Stimulated activated CD4-positive, alpha-beta T cell treated with anti-CD3 and anti-CD28 coated beads, Interleukin-1b, Interleukin-23, amount 100 ng/mL, for 1 hour (primary cell): ENCODE measurements around the gene LYVE1.

Source experiments
- DNase-seq, 2 donors: peaks; one replicate each; pipeline ENCODE4 v3.0.0-alpha.2; 2020; ENCODE audit warnings: low read depth in 2 of 2

The LYVE1 gene

GRCh38 chr11:10558288-10558687 is 10.2 kb downstream of the LYVE1 start:
- no peak for DNase-seq

GRCh38 chr11:10556590-10556989 is 11.9 kb downstream of the LYVE1 start:
- no peak for DNase-seq

GRCh38 chr11:10551845-10552352 is 16.6 kb downstream of the LYVE1 start:
- no peak for DNase-seq

- DNase-seq = no peak
Measured at GRCh38 chr11:10551290-10551592, 17.2 kb downstream of the LYVE1 start.

GRCh38 chr11:10550503-10551289 is 17.8 kb downstream of the LYVE1 start:
- DNase-seq = no peak

- no peak for DNase-seq
Measured at GRCh38 chr11:10544491-10545465, 23.7 kb downstream of the LYVE1 start.

- no peak for DNase-seq
Measured at GRCh38 chr11:10543782-10544181, 24.7 kb downstream of the LYVE1 start.

GRCh38 chr11:10542776-10543175 is 25.7 kb downstream of the LYVE1 start:
- DNase-seq = no peak

GRCh38 chr11:10541561-10541930 is 26.9 kb downstream of the LYVE1 start:
- DNase-seq = no peak

GRCh38 chr11:10540915-10541560 is 27.4 kb downstream of the LYVE1 start, which contains the start of gene RNF141:
Gene RNF141, minus strand, starts transcription at chr11:10541187. Its CDS starts 7,029 bp downstream, at chr11:10534158.
- peak; percentile 82 to 97 for DNase-seq

GRCh38 chr11:10540546-10540914 is 27.9 kb downstream of the LYVE1 start:
- DNase-seq = no peak

GRCh38 chr11:10539339-10539738 is 29.1 kb downstream of the LYVE1 start:
- DNase-seq = no peak

- no peak for DNase-seq
Measured at GRCh38 chr11:10538924-10539323, 29.5 kb downstream of the LYVE1 start.

GRCh38 chr11:10537600-10537999 is 30.9 kb downstream of the LYVE1 start:
- no peak for DNase-seq

- no peak for DNase-seq
Measured at GRCh38 chr11:10534316-10534715, 34.1 kb downstream of the LYVE1 start.

- DNase-seq = no peak
Measured at GRCh38 chr11:10533323-10533722, 35.1 kb downstream of the LYVE1 start.

GRCh38 chr11:10532526-10532925 is 35.9 kb downstream of the LYVE1 start:
- DNase-seq = no peak

- no peak for DNase-seq
Measured at GRCh38 chr11:10529279-10529678, 39.2 kb downstream of the LYVE1 start.

GRCh38 chr11:10528121-10528520 is 40.3 kb downstream of the LYVE1 start:
- DNase-seq = no peak

- DNase-seq = no peak
Measured at GRCh38 chr11:10526974-10527918, 41.2 kb downstream of the LYVE1 start.

- DNase-seq = no peak
Measured at GRCh38 chr11:10524471-10524870, 44.0 kb downstream of the LYVE1 start.
